HS-27A (cell line): ENCODE data around the gene ABCG4.
"Not testable (repeated sequence)": the region's sequence is repeated elsewhere in the genome, so short reads cannot be mapped to it uniquely, and the experiment has no call there.

Source experiments
- DNase-seq: peaks from one replicate; pipeline ENCODE4 v3.0.0-alpha.2; 2012; ENCODE audit warnings: low read depth, missing footprints

The ABCG4 gene

DNA sequence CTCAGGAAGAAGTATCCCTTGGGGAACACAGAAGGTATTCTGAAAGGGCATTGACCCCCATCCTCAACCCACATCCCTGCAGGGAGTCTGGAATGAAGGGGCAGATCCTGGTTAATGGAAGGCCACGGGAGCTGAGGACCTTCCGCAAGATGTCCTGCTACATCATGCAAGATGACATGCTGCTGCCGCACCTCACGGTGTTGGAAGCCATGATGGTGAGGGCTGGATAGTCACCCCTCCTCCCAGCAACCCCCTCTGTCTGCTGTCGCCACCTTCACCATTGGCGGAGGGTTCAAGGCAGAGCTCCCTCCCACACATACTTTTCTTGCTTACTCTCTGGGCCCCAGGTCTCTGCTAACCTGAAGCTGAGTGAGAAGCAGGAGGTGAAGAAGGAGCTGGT is 5.3 kb downstream of the ABCG4 start:
- no peak for DNase-seq

DNA sequence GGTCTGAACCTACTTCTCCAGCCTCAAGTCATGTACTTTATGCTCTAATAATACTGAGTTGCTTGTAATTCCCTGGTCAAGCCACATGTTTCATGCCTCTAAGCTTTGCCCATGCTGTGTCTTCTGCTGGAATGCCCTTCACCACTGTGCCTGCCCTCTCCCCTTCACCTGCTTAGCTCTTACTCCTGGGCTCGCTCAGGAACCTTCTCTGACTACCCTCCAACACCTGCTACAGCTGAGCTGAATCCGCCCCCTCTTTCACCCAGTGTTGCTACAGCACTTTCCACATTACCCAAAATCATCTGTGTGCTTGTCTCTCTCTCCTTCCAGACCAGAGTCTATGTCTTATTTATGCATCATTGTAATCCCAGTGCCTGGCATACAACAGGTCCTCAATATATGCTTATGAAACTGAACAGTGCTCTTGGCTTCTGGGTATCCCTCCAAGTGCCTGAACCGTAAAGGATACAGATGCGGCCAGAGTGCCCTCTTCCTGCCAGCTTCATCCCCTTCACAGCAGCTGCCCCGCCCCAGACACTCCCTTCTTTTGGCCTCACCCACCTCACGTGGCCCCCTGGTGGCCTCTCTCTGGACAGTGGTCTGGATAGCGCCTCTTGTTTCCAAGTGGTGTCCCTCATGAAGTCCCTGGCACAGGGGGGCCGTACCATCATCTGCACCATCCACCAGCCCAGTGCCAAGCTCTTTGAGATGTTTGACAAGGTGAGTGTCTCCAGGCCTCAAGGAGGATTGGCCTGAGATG is 7.1 kb downstream of the ABCG4 start:
- DNase-seq = no peak

DNA sequence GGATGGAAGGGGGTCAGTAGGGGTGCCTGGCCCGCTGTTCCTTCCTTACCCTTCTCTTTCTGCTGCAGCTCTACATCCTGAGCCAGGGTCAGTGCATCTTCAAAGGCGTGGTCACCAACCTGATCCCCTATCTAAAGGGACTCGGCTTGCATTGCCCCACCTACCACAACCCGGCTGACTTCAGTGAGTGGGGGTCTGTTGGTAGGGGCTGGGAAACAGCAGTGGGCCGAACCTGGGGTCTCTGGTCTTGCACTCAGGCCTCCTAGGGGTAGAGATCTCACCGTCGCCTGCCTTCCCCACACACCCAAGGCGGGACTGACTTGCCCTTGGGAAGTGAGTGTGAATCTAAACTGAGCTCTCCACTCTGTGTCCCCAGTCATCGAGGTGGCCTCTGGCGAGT is 7.6 kb downstream of the ABCG4 start:
- DNase-seq = no peak

DNA sequence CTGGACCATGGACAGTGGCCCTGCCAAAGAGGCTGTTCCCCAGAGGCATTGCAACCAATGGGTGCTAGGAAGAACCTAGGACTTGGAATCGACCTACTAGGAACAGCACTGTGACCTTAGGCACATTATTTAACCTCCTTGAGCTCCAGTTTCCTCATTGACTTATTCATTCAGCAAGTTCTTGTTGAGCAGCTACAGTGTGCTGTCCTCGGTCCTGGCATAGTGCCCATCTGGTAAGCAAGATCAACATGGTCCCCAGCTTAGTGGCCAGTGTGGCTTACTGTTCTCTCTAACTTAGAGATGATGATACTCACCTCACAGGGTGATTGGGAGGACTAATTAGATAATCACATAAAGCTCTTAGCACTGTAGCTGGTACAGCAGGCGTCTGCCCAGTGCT is 8.2 kb downstream of the ABCG4 start:
- no peak for DNase-seq

DNA sequence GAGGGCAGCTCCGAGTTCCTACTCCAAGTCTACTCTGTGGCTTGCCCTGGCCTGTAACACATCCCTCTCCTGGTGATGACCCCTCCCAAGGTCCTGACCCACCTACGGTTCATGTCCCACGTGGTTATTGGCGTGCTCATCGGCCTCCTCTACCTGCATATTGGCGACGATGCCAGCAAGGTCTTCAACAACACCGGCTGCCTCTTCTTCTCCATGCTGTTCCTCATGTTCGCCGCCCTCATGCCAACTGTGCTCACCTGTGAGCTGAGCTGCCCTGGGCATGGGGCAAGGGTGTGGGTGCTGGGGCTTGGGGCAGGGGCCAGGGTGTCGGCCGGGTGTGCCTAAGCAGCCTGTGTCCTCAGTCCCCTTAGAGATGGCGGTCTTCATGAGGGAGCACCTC is 9.6 kb downstream of the ABCG4 start:
- no peak for DNase-seq

DNA sequence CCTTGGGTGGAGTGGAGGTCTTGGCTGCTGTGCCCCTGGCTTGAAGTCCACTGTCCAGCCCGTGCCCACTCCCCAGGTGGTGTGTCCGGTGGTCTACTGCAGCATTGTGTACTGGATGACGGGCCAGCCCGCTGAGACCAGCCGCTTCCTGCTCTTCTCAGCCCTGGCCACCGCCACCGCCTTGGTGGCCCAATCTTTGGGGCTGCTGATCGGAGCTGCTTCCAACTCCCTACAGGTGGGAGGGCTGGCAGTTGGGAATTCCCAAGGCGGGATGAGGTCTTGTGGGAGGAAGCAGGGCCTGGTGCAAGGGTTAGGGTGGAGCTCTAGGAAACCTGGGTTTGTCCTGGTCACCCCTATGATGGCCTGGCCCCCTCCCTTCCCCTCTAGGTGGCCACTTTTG is 11.3 kb downstream of the ABCG4 start:
- no peak for DNase-seq

DNA sequence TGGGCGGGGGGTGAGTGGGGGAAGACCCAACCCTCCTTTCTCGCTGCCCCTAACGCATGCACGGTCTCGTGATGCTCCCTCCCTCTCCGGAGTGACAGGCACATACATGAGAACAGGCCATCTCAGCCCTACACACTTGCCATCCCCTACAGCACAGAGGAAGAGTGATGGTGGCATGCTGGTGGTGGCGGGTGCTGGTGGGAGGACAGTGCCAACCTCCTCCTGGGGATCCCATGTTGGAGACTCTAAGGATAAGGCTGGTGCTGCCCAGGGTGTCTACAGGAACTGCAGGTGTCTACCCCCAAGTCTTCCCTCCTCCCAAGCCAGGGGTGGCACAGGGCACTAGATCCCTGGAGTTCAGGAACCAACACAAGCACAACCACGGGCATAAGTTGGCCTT is 13.0 kb downstream of the ABCG4 start:
- no peak for DNase-seq

DNA sequence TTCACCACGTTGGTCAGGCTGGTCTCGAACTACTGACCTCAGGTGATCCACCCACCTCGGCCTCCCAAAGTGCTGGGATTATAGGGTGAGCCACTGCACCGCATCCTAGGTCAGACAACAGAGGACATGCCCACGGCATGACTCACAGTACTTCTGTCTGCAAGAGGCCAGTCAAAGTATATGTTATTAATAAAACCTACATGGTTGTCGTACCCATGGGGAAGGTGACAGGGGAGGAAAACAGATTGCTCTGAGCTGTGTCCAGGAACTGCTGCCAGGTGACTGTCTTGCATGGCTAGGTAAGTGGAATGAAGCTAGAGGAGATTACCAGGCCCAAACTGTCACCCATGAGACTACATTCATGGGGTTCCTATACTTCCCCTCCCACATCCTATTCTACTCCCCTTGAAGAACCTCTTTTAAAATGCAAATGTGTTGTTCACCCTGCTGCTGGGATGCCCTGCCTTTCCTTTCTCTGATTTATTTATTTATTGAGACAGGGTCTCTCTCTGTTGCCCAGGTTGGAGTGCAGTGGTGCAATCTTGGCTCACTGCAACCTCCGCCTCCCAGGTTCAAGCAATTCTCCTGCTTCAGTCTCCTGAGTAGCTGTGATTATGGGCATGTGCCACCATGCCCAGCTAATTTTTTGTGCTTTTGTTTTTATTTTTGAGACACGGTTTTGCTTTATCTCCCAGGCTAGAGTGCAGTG is 17.7 kb downstream of the ABCG4 start:
- no peak for DNase-seq

DNA sequence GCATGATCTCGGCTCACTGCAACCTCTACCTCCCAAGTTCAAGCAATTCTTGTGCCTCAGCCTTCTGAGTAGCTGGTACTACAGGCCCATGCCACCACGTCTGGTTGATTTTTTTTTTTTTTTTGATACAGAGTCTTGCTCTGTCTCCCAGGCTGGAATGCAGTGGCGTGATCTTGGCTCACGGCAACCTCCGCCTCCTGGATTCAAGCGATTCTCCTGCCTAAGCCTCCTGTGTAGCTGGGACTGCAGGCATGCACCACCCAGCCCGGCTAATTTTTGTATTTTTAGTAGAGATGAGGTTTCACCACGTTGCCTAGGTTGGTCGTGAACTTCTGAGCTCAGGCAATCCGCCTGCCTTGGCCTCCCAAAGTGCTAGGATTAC is 18.2 kb downstream of the ABCG4 start:
- DNase-seq = not testable (repeated sequence)

DNA sequence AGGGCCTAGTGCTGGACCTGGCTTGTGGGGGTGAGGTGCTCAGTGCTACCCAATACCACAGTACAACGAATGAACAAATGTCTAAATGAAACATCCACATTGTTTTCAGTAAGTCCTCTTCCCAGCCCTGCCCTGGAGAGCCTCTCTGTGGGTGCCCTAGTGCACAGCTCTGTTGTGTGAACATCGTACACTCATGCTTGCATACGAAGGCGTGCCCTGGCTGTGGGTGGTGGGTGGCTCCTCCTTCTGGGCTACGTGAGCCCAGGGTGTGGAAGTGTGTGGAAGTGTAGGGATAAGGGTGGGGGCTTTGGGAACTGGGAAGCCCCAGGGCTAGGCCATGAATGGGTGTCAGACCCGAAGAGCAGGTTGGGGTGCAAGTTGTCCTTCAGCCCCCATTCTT is 19.1 kb downstream of the ABCG4 start:
- DNase-seq = no peak

DNA sequence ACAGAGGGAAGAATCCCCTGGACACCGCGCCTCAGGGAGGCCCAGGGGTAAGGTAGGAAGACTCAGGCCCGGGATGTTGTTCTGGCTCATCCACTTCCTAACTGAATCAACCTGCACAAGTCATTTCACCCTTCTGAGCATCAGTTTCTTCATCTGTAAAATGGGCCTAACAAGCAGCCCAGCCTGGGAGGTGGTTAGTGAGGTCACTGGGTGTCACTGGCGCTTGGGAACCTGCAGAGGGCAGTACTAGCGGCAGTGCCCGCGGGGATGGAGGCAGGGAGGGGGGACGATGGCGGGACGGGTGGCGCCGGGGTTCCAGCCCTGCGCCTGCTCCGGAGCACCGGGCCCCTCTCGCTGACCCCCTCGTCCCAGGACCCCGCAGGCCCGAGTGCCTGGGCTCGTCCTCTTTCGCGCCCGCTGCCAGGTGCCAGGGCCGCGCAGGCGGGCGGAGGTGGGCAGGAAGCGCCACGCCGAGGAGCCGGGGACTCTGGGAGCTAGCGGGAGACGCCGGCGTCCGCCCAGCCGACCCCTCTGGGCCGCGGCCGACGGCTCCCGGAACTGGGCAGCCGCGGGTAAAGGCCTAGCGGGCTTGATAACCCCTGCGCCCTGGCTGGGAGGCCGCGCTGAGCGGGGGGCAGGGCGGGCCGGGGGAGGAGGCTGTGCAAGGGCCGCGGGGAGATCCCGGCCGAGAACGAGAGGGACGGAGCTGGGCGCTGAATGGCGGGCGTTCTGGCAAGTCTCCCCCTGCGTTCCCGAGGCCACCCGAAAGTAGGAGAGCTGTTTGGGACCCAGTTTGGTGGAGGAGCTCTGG is 19.8 kb downstream of the ABCG4 start, which contains the start of gene NLRX1:
TSS of gene NLRX1 (plus strand) at position 255 of the 811 bp plus-strand sequence. CDS start 2,679 bp downstream, outside the sequence.
- peak; percentile 35 for DNase-seq

DNA sequence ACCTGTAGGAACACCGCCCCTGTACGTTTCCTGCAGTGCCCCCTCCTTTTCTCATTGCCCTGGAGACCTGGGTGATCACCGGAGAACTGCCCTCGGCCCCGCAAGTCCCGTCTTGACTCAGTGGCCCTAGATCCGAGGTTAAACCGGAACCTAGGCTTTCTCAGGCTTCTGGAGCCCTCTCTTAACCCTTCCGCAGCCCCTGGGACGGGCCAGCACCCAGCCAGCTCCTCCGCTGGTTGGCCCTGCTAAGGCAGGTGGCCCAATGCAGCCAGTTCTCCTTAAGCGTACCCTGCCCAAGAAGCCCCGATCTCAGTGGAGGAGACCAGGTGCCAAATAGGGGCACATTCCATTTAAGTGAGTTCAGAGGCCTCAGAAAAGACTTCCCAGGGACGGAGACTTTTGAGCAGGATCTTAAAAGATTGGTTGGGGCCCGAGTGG is 20.4 kb downstream of the ABCG4 start:
- no peak for DNase-seq

DNA sequence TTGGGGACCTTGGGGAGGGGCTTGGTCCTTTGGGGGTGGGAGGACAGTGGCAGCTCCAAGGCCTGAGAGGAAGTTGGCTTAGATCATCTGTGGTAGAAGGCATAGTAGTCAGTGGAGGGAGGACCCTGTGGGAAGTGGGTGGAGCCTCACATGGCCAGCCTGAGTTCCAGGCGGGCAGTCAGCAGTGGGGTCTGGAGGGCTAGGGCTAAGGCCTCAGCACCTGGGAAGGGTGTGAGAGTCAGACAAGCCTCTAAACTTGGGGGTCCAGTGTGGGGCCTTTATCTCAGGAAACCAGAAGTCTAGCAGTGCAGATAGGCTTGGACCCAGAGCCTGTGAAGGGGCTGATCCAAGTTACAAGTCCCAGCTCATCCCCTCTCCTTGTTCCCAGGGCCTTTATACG is 23.7 kb downstream of the ABCG4 start:
- no peak for DNase-seq

DNA sequence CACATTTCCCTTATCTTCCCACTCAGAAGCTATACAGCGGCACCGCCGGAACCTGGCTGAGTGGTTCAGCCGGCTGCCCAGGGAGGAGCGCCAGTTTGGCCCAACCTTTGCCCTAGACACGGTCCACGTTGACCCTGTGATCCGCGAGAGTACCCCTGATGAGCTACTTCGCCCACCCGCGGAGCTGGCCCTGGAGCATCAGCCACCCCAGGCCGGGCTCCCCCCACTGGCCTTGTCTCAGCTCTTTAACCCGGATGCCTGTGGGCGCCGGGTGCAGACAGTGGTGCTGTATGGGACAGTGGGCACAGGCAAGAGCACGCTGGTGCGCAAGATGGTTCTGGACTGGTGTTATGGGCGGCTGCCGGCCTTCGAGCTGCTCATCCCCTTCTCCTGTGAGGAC is 24.6 kb downstream of the ABCG4 start:
- DNase-seq = no peak

DNA sequence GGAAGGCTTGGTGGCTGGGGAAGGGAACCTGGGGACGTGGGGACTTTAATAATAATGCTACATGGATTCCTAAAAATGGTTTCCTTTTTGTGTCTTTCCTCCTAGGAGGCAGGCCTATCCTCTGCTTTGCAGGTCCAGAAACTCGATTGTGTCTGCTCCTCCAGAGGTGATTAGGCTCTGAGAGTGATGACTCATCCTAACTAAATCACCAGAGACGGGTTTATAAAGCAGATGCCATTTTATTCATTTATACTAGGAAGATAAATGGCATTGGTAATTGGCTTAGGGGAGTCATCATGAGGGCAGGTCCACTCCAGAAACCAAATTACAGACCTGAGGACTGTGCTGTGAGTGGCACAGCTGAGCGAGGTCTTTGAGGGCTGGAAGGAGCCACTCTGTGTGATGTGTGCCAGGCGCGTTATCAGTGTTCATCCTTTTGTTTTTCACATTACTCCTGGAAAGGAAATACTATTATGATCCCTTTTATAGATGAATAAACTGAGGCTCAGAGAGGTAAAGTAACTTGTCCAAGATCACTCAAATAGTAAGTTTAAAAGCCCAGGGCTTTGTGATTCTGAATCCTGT is 26.7 kb downstream of the ABCG4 start:
- no peak for DNase-seq

DNA sequence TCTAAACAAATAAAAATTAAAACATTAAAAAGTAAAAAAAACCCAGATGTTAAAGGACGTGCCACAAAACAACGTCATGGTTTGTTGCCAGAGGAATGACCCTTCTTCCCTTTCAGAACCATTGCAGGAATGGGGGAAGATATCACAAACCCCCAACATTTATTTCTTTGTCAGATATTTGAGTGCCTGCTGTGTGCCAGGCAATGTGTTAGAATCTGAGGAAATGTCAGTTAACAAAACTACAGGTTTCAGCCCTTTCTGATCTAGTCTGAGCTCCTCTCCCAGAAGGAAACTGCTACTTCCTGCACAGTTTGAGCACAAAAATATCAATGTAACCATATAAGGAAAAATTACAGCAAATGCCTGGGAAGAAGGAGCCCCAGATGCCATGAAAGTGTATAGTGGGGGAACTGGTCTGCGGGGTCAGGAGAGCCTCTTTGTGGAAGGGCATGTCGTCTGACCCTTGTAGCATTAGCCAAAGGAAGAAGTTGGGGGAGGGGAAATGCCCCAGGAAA is 29.4 kb downstream of the ABCG4 start:
- no peak for DNase-seq

DNA sequence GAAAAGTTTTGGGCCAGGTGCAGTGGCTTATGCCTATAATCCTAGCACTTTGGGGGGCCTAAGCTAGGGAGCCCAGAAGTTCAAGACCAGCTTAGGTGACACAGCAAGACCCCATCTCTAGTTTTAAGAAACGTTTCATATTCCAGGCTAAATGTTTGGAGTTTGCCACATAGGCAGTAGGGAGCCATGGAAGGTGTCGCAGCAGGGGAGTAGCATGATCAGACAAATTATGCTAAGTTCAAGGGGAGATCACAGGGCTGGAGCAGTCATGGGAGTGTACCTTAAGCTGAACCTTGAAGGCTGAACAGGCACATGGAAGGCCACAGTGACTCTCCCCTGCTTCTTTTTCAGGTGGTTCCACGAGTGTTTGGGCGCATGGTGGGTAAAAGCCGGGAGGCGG is 30.5 kb downstream of the ABCG4 start:
- DNase-seq = no peak

DNA sequence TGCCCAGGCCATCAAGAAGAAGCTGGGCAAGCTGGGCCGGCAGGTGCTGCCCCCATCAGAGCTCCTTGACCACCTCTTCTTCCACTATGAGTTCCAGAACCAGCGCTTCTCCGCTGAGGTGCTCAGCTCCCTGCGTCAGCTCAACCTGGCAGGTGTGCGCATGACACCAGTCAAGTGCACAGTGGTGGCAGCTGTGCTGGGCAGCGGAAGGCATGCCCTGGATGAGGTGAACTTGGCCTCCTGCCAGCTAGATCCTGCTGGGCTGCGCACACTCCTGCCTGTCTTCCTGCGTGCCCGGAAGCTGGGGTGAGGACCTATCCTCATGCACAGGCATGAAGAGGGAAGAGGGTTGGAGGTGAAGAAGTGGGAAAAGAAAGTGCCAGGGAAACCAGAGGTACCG is 31.1 kb downstream of the ABCG4 start:
- no peak for DNase-seq

DNA sequence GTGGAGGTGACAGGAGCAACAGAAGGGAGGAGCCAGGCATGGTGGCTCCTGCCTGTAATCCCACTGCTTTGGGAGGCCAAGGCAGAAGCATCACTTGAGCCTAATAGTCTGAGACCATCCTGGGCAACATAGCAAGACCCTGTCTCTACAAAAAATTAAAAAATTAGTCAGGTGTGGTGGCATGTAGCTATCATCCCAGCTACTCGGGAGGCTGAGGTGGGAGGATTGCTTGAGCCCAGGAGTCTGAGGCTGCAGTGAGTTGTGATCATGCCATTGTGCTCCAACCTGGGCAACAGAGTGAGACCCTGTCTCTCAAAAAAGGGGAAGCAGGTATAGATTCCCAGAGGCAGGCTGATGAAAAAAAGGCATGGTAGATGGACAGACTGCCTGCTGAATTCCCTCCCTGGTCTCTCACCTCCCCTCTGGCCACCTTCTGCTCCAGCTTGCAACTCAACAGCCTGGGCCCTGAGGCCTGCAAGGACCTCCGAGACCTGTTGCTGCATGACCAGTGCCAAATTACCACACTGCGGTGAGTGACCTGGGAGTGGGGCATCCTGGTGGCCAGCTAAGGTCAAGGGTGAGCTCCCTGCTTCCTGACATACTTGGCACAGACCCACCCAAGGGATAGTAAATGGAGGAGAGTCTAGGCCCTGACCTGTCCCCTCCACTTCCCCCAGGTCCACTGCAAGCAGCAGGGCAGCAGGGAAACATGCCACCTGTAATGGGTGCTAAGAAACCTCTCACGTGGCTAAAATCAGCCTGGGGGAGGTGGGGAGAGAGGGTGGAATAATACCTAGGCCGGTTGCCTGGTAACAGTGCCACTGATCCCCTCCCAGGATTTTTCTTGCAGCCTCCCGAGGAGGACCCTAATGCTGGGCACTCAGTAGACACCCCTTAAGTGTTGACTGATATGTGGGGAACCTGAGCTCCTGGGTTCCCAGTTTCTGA is 32.2 kb downstream of the ABCG4 start:
- no peak for DNase-seq

DNA sequence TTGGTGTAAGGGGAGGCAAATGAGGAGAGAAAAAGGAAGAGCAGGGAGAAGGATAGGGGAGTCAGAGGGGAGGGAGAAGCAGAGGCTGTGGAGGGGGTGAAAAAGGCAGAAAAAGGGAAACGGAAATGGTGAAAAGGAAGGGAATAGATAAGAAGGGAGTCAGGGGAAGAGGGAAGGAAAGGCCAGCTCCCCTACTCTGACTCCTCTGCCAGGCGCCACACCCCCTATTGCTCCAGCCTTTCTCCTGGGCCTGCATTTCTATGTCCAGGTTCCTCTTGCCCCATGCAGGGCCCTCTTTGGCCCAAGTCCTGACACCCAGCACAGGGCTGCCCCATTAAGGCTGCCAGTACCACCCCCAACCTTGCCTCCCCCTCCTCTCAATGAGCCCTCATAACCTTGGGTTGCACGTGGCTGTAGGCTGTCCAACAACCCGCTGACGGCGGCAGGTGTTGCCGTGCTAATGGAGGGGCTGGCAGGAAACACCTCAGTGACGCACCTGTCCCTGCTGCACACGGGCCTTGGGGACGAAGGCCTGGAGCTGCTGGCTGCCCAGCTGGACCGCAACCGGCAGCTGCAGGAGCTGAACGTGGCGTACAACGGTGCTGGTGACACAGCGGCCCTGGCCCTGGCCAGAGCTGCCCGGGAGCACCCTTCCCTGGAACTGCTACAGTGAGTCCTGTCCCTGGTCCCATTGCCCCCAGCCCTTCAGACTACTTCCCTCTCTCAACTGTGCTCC is 33.0 kb downstream of the ABCG4 start:
- no peak for DNase-seq
